GM19452 (cell line): ENCODE results near the gene OBP2A.
"Not testable (repeated sequence)": the region's sequence is repeated elsewhere in the genome, so short reads cannot be mapped to it uniquely, and the experiment has no call there.

Source experiments
- ATAC-seq: cut with Tn5 transposase; IDR thresholded peaks from one replicate; pipeline ENCODE4 v1.9.1; 2021; ENCODE audit not compliant: unreplicated experiment

Gene OBP2A

DNA sequence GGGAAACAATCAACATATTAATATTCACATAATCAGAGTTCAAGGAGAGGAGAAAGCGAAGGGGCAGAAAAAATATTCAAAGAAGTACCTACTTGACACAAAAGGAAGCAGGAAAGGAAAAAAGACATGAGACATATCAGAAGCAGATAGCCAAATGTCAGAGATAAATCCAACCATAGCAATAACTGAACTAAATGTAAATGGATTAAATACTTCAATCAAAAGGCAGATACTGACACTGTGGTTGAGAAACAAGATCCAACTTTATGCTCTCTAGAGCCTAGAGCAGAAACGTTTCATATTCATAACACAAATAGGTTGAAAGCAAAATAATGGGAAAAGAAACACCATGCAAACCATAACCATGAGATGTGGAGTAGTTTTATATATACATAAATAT is 36.5 kb upstream of the OBP2A start:
- ATAC-seq, result no peak

DNA sequence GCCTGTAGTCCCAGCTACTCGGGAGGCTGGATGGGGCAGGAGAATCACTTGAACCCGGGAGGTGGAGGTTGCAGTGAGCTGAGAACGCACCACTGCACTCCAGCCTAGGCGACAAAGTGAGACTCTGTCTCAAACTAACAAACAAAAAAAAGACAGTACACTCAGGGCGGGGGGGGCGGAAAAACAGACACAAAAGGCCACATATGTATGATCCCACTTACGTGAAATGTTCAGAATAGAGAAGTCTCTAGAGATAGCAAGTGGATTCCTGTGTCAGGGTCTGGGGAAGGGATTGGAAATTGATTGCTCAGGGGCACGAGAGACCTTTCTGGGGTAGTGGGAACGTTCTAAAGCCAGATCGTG is 33.7 kb upstream of the OBP2A start:
- ATAC-seq, result no peak

DNA sequence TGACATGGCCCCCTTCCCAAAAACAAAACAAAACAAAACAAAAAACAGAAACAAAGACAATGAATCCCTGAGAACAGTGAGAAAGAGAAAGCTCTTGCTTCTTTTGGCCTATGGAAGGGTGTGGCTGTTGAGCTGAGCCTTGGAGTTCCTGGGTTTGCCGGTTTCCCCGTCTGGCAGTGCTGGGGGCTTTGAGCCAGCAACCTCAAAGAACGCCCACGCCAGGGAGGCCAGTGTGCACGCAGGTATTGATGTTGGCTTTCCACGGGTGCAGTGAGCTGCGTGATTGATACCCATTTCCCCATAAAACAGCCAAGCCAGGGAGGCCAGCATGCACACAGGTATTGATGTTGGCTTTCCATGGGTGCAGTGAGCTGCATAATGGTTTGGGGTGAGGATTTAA is 33.0 kb upstream of the OBP2A start:
- no peak for ATAC-seq

DNA sequence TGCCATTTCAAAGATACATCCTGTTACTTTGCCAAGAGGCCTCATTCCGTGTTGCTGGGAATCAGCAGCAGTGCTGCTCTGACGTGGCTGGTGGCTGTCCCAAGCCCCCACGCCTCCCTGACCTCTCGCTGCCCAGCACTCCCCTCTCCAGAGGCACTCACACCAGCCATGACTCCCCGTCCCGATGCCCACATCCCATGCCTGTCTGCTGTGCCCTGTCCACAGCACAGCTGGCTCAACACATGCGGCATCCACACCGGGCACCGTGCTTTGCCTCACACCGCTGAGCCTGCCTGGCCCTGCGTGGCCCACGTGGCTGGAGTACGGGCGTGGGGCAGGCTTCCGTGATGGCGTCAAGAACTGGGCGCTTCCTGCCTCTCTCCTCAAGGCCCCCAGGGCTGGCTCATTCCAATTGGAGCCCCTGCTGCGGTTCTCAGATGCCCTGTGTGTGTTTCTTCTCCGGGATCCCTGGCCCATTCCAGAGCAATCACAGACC is 32.5 kb upstream of the OBP2A start:
- no peak for ATAC-seq

DNA sequence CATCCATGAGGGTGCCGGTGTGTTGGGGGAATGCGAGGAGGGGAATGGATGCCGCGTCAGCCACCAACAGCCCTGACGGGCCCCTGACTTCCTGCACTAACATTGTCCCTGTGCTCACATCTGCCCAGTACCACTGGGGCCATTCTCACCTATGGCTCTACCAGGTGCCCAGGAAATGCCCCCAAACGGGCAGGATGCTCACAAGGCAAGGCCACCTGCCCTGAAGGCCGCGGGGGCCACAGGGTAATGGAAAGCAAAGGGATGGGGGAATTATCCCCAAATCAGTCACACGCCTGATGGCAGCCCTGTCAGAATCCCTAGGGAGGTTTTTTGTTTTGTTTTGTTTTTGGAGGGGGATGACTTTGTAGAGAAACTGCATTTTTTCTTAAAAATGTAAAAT is 32.0 kb upstream of the OBP2A start:
- ATAC-seq, result not testable (repeated sequence)

DNA sequence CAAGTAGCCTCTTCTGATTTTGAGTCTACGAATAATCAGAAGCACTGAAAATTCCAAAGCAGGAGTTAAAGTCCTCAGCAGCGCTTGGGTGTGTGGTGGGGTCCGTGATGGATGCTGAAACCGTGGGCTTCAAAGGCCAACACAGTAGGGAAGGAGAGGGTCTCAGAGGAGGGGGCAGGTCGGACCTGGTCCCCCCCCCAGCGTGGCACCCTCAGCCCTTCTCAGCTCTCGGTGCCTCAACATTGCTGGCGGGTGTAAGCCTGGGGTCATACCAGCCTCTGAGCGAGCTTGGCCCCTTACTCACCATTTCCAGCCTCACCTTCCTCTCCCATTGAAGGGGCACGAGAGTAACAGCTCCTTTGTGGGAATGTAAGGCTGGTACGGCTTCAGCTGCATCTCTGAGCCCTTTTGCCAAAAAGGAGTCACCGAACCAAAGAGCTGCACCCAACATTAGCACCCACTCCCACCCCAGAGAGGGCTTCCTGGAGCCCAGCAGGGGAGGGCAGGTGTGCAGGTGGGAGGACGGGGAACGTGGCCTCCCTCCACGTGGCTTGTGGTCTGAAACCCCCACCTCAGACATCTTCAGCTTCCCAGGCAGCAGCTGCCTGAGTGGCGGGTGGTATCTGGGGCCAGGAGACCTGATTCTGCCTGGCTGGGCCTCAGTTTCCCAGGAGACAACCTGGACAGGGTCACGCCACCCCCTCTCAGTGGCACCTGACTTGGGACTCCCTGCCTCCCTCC is 31.4 kb upstream of the OBP2A start:
- ATAC-seq, result no peak

DNA sequence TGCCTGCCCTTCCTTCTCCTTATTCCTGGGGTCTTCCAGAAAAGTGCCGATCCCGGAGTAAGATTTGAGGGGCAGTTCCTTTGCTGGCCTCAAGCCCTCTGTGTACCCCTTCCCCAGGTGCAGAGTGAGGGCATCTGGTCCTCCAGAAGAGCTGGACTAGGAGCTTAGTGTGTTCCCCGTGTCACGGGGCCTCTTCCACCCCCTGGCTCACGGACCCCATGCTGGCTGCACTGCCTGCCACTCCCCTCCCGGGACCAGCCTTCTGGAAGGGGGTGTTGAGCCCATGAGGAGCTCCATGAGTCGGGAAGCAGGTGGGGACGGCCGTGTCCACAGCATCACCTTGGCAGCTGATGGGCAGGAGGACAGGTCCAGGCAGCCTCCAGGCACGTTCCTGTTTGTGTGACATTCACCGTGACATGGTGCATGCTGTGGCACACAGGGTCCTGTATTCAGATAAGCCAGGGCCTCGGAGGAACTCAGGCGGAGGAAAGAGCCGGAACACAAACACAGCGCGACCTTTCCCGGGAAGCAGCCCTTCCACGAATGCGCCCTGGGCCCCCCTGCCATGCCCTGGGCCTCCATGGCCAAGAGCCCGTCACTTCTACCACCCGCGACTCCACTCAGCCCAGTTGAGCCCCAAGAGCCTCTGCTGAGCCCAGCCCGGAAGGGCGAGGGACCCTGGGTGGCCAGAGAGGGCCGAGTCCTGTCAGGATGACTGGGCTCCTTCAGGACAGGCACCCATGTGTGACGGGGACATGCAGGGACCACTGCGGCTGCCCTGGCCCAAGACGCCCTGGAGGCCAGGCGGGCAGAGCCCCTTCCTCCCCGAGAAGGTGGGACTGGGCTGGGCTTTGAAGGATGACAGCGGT is 30.6 kb upstream of the OBP2A start:
- no peak for ATAC-seq

DNA sequence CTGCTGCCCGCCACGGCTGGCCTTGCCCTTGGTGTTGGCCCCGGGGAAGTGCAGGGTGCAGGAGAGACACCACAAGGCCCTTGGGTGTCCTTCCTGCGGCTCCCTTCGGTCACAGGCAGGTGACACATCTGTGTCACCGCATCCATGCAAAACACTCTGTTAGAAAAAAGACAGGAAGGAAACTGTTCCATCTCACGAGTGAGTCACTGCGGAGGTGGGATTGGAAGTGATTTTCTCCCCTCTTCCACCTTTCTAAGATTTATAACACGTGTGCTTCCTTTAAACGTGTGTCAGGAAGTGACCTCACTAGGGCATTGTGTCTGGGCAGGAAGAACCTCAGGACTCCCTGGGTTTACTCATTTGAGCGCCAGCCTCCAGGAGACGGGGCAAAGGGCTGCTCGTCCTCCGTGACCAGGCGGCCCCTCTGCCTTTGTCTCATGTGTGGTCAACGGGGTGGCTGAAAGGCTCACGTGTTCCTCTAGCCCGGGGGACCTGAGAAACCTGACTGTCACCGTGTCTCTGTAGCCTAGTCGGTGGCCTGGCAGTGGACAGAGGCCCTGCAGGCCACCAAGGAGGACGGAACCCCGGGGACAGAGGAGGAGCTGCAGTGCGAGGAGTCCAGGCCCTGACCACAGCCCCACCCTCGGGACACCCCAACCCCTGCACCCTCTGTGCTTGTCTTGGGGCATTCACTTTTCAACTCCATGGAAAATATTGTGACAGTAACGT is 29.6 kb upstream of the OBP2A start:
- ATAC-seq, result no peak

DNA sequence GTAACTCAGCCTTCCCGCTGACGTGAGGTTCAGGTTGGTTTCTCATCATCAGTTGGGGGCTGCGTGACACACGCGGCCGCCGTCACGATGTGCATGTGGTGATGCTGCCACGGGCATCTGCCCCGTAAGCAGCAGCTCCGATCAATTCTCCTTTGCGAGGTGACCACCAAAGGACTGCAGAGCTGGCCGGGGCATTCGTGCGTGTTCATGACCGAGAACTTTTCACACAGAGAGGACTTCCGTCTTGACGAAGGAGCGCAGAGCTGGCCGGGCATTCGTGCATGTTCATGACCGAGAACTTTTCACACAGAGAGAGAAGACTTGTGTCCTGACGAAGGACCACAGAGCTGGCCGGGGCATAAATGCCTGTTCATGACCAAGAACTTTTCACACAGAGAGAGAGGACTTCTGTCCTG is 28.5 kb upstream of the OBP2A start:
- ATAC-seq, result no peak

DNA sequence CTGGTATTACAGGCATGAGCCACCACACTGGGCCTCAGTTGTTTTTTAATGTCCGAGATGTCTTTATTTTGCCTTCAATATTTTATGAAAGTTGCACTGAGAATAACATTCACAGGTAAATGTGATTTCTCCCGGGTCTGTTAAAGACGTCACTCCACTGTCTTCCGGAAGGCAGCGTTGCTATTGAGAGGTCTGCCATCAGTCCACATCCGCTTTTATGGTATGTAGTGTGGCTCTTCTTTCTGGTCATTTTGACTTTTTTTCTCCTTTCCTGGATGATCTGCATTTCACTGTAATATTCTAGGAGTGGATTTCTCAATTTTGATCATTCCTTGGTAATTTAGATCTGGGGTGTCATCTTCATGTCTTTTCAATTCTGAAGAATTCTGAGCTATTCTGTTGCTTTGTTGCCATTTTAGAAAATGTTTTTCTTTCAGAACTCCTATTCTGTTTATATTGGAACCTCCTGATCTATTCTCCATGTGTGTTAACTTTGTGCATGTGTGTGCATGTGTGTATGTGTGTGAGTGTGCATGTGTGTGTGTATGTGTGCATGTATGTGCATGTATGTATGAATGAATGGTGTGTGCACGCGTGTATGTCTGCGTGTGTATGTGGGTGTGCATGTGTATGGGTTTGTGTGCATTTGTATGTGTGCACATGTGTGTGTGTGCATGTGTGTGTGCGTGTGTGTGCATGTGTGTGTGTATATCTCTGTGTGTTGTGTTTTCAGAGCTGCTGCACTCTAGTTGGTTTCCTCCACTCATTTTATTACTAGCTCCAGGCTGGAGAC is 26.6 kb upstream of the OBP2A start:
- no peak for ATAC-seq

DNA sequence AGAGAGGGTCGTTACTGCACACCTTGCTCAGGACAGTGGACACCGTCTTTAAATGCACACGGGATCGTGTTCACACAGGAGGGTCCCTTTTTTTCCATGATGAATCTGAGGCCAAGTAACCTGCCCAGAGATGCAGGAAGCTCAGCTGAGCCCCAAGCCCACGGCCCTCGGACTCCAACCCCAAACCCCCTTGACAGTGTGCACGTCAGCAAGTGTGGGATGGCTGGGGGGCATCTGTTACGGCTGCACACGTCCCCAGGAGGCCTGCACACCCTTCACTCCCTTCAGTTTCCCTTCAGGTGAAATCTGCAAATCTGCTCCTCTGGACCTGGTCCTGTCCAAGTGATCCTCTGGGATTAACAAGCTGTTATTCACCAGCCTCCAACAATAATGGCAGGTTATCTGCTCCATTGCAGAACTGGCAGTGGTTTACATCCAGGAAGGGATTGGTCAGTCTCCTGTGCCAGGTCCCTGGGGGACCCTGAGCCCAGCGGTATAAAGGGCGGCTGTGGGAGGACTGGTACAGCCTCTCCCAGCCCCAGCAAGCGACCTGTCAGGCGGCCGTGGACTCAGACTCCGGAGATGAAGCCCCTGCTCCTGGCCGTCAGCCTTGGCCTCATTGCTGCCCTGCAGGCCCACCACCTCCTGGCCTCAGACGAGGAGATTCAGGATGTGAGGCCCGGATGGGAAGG is 24.9 kb upstream of the OBP2A start, which contains the start of gene LCN1:
TSS of gene LCN1 (plus strand) at position 525 of the 692 bp plus-strand sequence. CDS start at position 583, 58 bp downstream.
- ATAC-seq, result no peak

DNA sequence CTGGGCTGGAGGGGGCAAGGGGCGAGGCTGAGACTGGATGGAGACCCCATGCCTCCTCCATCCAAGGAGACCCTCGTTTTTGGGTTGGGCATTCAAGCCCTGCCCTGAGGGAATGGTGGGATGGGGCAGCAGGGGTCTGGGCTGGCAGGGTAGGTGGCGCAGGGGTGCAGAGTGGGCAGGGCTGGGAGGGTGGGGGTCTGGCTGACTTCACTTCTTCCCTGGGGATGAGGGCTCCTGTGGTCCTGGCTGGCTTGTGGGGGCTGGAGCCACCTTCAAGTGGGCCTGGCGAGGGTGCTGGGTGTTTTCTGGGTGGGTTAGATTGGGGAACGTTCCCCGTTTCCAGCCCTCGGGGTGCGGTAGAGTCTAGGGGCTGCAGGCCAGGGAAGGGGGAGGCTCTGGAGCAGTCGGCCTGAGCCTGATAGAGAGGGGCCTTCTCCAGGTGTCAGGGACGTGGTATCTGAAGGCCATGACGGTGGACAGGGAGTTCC is 24.3 kb upstream of the OBP2A start:
- no peak for ATAC-seq

DNA sequence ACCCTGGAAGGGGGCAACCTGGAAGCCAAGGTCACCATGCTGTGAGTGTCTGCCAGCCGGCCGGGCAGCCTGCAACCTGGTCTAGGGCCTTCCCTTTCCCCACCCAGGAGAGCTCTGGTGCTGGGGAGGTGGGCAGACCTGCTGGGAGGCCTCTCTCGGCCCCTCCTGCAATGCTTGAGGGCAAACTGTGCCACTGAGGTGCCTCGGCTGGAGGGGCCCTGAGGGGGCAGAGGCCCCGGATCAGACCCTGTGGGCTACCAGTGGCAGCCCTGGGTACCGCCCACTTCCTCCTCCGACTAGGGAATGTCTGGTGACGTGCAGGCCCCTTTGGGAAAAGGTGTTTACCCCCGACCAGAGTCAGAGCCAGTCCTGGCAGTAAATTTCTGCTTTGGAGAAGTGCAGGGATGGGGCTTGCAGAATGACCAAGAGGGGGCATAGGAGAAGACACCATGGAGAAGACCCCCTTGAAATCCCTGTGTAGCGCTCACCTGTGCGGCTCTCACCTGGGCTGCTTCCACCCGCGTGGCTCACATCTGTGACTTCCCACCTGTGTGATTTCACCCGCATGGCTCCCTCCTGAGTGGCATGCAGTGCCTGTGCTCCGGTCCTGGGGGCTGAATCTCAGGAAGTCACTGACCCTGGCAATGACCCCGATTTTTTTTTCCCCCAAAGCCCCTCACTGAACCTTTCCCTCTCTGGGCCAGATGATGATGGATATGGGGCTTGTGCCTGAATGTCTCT is 23.6 kb upstream of the OBP2A start:
- no peak for ATAC-seq

DNA sequence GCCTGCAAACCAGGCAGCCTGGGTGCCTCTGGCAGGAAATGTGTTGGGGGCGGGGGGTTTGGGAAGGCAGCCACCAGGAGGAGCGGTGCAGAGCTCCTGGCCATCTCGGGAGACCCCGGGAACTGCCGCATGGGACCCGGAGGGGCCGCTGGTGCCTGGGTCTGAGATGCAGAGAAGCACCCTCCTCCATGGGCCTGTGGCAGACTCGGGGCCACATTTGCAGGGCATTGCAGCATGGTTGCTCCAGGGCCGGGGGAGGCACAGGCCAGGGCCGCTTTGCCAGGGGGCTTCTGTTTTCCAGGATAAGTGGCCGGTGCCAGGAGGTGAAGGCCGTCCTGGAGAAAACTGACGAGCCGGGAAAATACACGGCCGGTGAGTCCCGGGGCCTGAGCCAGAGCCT is 23.0 kb upstream of the OBP2A start:
- ATAC-seq, result no peak

DNA sequence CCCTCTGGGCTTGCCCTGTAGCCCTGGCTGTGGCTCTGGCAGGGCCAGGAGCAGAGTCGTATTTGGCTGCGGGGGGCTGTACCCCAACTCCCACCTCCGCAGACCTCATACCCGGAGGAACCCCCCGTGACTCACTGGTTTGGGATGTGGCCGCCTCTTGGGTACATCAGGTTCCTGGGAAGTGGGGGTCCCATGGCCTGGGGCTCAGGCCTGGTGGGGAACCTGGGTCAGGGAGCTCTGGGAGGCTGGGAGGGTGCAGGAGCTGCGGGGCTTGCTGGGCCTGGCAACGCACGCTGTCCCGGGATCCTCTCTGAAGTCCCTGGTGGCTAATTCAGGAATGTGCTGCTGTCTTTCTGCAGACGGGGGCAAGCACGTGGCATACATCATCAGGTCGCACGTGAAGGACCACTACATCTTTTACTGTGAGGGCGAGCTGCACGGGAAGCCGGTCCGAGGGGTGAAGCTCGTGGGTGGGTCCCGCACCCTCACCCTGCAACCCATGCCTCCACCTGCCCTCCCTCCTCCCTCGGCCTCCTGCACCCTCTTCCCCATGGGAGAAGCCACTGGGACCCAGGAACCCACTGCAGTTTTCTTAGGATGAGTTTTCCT is 22.3 kb upstream of the OBP2A start:
- no peak for ATAC-seq

DNA sequence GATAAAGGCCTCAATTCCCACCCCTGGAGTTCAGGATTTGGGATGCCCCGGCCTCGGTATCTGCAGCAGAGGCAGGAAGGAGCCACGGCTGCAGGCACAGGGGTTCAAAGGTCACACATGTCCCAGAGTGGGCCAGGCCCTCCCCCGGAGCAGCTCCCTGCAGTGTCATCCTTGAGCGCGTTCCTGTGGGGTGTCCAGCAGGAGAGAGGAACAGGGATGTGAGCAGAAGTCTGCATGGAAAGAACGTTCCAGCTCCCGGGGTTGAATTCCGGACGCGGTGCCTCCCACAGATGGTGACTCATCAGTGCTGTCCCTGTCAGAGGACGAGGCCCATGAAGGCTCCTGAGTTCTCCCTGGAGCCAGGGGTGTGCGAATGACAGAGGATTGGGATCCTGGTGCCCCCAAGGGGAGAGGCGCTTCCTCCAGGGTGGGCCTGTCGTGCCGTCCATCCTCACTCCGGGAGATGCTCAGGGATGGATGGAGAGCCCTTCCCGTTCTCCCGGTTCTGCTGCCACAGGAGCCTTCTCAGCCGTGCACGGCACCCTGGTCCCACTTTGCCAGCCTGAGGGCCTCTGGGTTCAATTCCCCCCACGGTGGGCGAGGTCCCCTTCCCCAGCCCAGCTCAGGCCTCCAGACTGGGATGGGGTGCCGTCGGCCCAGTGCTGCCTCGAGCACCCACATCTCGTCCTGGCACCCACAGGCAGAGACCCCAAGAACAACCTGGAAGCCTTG is 21.6 kb upstream of the OBP2A start:
- no peak for ATAC-seq

DNA sequence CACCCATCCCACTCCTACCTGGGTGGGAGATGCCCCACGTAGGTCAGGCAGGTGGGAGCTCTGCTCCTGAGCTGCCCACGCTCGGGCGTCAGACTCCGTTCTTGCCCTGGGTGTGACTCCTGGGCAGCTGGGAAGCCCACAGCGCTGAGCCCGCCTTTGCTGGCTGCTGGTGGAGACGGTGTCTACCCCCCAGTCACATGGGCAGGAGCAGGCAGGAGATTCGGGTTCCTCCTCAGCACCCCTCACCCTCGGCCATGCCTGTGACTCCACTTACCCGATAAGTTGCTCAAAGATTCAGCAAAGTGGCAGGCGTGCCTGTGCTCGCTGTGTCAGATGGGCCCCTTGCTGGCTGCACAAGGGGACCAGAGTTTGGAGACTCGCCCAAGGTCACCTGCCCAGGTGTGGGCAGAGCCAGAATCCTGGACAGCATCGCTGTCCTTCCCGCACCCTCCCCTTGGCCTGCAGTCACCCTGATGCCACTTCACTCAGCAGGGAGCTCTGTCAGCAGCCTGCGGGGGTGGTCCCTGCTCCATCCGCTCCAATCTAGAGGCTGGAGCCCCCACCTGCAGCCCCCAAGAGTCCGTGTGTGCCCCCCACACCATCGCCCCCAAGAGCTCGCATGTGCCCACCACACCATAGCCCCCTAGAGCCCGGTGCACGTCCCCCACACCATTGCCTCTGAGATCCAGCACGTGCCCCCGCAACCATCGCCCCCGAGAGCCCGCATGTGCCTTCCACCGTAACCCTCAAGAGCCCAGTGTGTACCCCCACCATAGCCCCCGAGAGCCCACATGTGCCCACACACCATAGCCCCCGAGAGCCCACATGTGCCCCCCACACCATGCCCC is 20.5 kb upstream of the OBP2A start:
- ATAC-seq, result no peak
